GM21423 (cell line): ENCODE data around the gene AKT2.
"Not testable (repeated sequence)": the region's sequence is repeated elsewhere in the genome, so short reads cannot be mapped to it uniquely, and the experiment has no call there.

ENCODE experiments used
- ATAC-seq: cut with Tn5 transposase; IDR thresholded peaks from one replicate; pipeline ENCODE4 v1.9.1; 2021; ENCODE audit warnings: mild to moderate bottlenecking, moderate library complexity; ENCODE audit not compliant: unreplicated experiment

The AKT2 gene

GRCh38 chr19:40221858-40222619 lies 63.1 kb downstream of the AKT2 start:
- no peak for ATAC-seq

GRCh38 chr19:40220674-40221073 lies 64.5 kb downstream of the AKT2 start:
- ATAC-seq, result no peak

- ATAC-seq, result no peak
Measured at GRCh38 chr19:40219721-40220276, 65.3 kb downstream of the AKT2 start.

GRCh38 chr19:40219029-40219428 lies 66.1 kb downstream of the AKT2 start:
- ATAC-seq, result not testable (repeated sequence)

- ATAC-seq, result no peak
Measured at GRCh38 chr19:40217934-40218890, 66.9 kb downstream of the AKT2 start, which contains the start of gene TTC9B. Gene TTC9B (minus strand): TSS chr19:40218384. CDS start chr19:40218381, 3 bp downstream.

- no peak for ATAC-seq
Measured at GRCh38 chr19:40217027-40217810, 67.9 kb downstream of the AKT2 start.

- no peak for ATAC-seq
Measured at GRCh38 chr19:40216777-40217026, 68.4 kb downstream of the AKT2 start.

GRCh38 chr19:40216013-40216776 lies 69.0 kb downstream of the AKT2 start:
- ATAC-seq, result no peak

GRCh38 chr19:40214936-40215335 lies 70.2 kb downstream of the AKT2 start:
- ATAC-seq, result no peak

GRCh38 chr19:40213882-40214570 lies 71.1 kb downstream of the AKT2 start:
- no peak for ATAC-seq

- no peak for ATAC-seq
Measured at GRCh38 chr19:40213251-40213829, 71.8 kb downstream of the AKT2 start.

GRCh38 chr19:40210889-40211288 lies 74.3 kb downstream of the AKT2 start:
- no peak for ATAC-seq

- no peak for ATAC-seq
Measured at GRCh38 chr19:40208602-40209001, 76.5 kb downstream of the AKT2 start.

- ATAC-seq, result no peak
Measured at GRCh38 chr19:40205760-40206159, 79.4 kb downstream of the AKT2 start.

GRCh38 chr19:40204381-40204780 lies 80.8 kb downstream of the AKT2 start:
- ATAC-seq, result no peak

GRCh38 chr19:40200341-40201099 lies 84.6 kb downstream of the AKT2 start:
- no peak for ATAC-seq

- ATAC-seq, result no peak
Measured at GRCh38 chr19:40198272-40198990, 86.7 kb downstream of the AKT2 start.

- ATAC-seq, result no peak
Measured at GRCh38 chr19:40193587-40193849, 91.6 kb downstream of the AKT2 start.
